Activated CD4-positive, CD25-positive, alpha-beta regulatory T cell treated with anti-CD3 and anti-CD28 coated beads, Interleukin-2, amount 50 U/mL, for 72 hours (primary cell): Measurements from ENCODE around the gene MYBL2.

ENCODE experiments used
- DNase-seq: peaks from one replicate; pipeline ENCODE4 v3.0.0; 2021

The MYBL2 gene

GRCh38 chr20:43724383-43724782, 57.5 kb downstream of the MYBL2 start:
- no peak for DNase-seq

- DNase-seq: no peak
These were observed 58.8 kb downstream of the MYBL2 start for GRCh38 chr20:43725666-43726065.

- no peak for DNase-seq
These were observed 59.4 kb downstream of the MYBL2 start for GRCh38 chr20:43726333-43726732.

GRCh38 chr20:43726811-43727338, 60.0 kb downstream of the MYBL2 start, which contains the start of gene GTSF1L:
Gene GTSF1L, minus strand, starts transcription at chr20:43727002. Its CDS starts 308 bp downstream, at chr20:43726694.
- no peak for DNase-seq

GRCh38 chr20:43727980-43728590, 61.2 kb downstream of the MYBL2 start:
- no peak for DNase-seq

- DNase-seq: no peak
These were observed 61.9 kb downstream of the MYBL2 start for GRCh38 chr20:43728686-43729255.

GRCh38 chr20:43731469-43731868, 64.6 kb downstream of the MYBL2 start:
- DNase-seq: no peak

GRCh38 chr20:43731927-43732326, 65.0 kb downstream of the MYBL2 start:
- no peak for DNase-seq

GRCh38 chr20:43736588-43737158, 69.8 kb downstream of the MYBL2 start:
- peak; percentile 52 for DNase-seq

GRCh38 chr20:43737925-43738324, 71.0 kb downstream of the MYBL2 start:
- DNase-seq: no peak

GRCh38 chr20:43739148-43739749, 72.3 kb downstream of the MYBL2 start:
- DNase-seq: no peak

- no peak for DNase-seq
These were observed 73.7 kb downstream of the MYBL2 start for GRCh38 chr20:43740642-43741041.

GRCh38 chr20:43744151-43744611, 77.3 kb downstream of the MYBL2 start:
- DNase-seq: no peak

- DNase-seq: no peak
These were observed 78.2 kb downstream of the MYBL2 start for GRCh38 chr20:43744966-43745730.

GRCh38 chr20:43746344-43747137, 79.6 kb downstream of the MYBL2 start:
- no peak for DNase-seq

GRCh38 chr20:43748274-43748673, 81.4 kb downstream of the MYBL2 start:
- DNase-seq: no peak

- peak; percentile 97 for DNase-seq
These were observed 82.9 kb downstream of the MYBL2 start for GRCh38 chr20:43749734-43750294.

GRCh38 chr20:43750774-43751166, 83.9 kb downstream of the MYBL2 start:
- DNase-seq: peak; percentile 44

- peak; percentile 65 for DNase-seq
These were observed 84.5 kb downstream of the MYBL2 start for GRCh38 chr20:43751167-43752050.

GRCh38 chr20:43752051-43752360, 85.1 kb downstream of the MYBL2 start:
- no peak for DNase-seq
